ENCODE results near the gene ABCF2. TPM values are rescaled to one million over a fixed set of nuclear protein-coding genes. Genes with fewer than 3 reads are reported as not detected.

Gene ABCF2
- total and polyA plus RNA-seq, 2 of the 4 experiments (the other 2 are of a cell fraction) = 46.2 to 103 TPM

GRCh38 chr7:151251689-151252560, 24.9 kb upstream of the ABCF2 start:
- CTCF ChIA-PET = no interaction called here
- peak overlapping the region; percentile 87; the same call in 1 of the 3 replicates for H2BK15ac ChIP-seq (ENCODE audit: low read depth, low read length)
- dilution Hi-C loops (cut with HindIII; ENCODE audit: low sequenced_read_pairs, unreplicated experiment) (no loop called here), intact Hi-C loops (cut with micrococcal nuclease) (no loop called here), in situ Hi-C loops (cut with MboI; ENCODE audit: low sequenced_read_pairs) (no loop called here)
- peak overlapping the region; percentile 91 for H4K5ac ChIP-seq (ENCODE audit: low read depth, low read length)
- peak overlapping the region; percentile 89 for H3K56ac ChIP-seq (ENCODE audit: extremely low read depth, insufficient read depth, low read length)
- 1% methylated on average over 20 of the region's 79 CpGs; no CpG with 5 or more reads in 1 of the 2 experiments for WGBS, 2 experiments (ENCODE audit: extremely low coverage in 2 of 2, insufficient read length in 1 of 2)
- H3K79me1 ChIP-seq (ENCODE audit: low read depth in 1 of 2, low read length in 2 of 2) = peaks cover 5 to 45% of the 10 kb centered on the region in 2 experiments; a peak in 3 of 4 replicates
- peaks cover 30% of the 10 kb centered on the region for H3K4me1 ChIP-seq (ENCODE audit: control insufficient read depth, insufficient read depth, low read length)
- peak overlapping the region; percentile 81 for H3K9ac ChIP-seq (ENCODE audit: low read depth, low read length)
- H3K9me1 ChIP-seq (ENCODE audit: insufficient read depth, low read length) = peaks cover 13% of the 10 kb centered on the region
- H2AK5ac ChIP-seq (ENCODE audit: low read depth, low read length) = peak overlapping the region; percentile 91
- H4K20me1 ChIP-seq (ENCODE audit: insufficient read depth, low read length) = no peaks in the 10 kb centered on the region
- H3K4me3 ChIP-seq (ENCODE audit: insufficient read depth, low read depth, low read length) = peak overlapping the region; percentile 74
- peak overlapping the region; percentile 98 for H4K91ac ChIP-seq (ENCODE audit: insufficient read depth, low read depth, low read length)
- peak overlapping the region; percentile 98 for H2AK9ac ChIP-seq (replicated peaks; ENCODE audit: low read depth, low read length, poor library complexity)
- H3K9me3 ChIP-seq (ENCODE audit: control insufficient read depth, insufficient read depth, low read length) = no peaks in the 10 kb centered on the region
- DNase-seq = peak; percentile 69
- TF ChIP-seq MAZ (IDR thresholded peaks at IDR 0.05; ENCODE audit: borderline replicate concordance, low read depth, low read length) (peak; percentile 71; the same call in 1 of the 2 replicates), MAFK (IDR thresholded peaks at IDR 0.05; ENCODE audit: low read depth, low read length) (no peak)
- peaks cover 3% of the 10 kb centered on the region; the same call in 1 of the 2 replicates for H3K27me3 ChIP-seq (ENCODE audit: control insufficient read depth, insufficient read depth, low read length)
- H3K18ac ChIP-seq (ENCODE audit: low read depth, low read length) = peak overlapping the region; percentile 85
- no TSS peak for BruUV-seq (replicated peaks)
- peak overlapping the region; percentile 58 for H2BK120ac ChIP-seq (ENCODE audit: low read depth, low read length)
- peak overlapping the region; percentile 95 for H2AFZ ChIP-seq (replicated peaks; ENCODE audit: low read length, poor library complexity)
- H3K4me2 ChIP-seq (ENCODE audit: low read depth, low read length) = peak overlapping the region; percentile 82
- no peaks in the 10 kb centered on the region for H3K36me3 ChIP-seq (ENCODE audit: control insufficient read depth, insufficient read depth, low read length)
- ATAC-seq (ENCODE audit: low read depth) = peak; percentile 68
- peak overlapping the region; percentile 100 for H3K14ac ChIP-seq (replicated peaks; ENCODE audit: low read depth, low read length)
- H3K23ac ChIP-seq (ENCODE audit: low read depth, low read length) = peak overlapping the region; percentile 99
- H2BK20ac ChIP-seq (ENCODE audit: low read depth, low read length) = peak overlapping the region; percentile 40
- peak overlapping the region; percentile 97 for H3K27ac ChIP-seq (ENCODE audit: insufficient read depth, low read length)
- POLR2A ChIA-PET (ENCODE audit: unreplicated experiment) = interaction anchor here (0.6 to 1.4 kb wide), 5 partner anchors 12 to 72 kb away, joined by 3 to 4 read pairs (median 3); partner anchors contain the start of genes ABCF2 and CHPF2
- H3K4ac ChIP-seq (ENCODE audit: low read depth, low read length) = peak overlapping the region; percentile 98
- H4K8ac ChIP-seq (ENCODE audit: low read depth in 2 of 2, low read length in 2 of 2) = peak overlapping the region; percentile 95 to 99
- peak overlapping the region; percentile 85 for H2BK5ac ChIP-seq (ENCODE audit: low read depth, low read length, poor library complexity, severe bottlenecking)

Data from IMR-90 (cell line).